Stimulated activated CD8-positive, alpha-beta memory T cell treated with anti-CD3 and anti-CD28 coated beads, Interleukin-4, amount 100 ng/mL, for 1 hour (primary cell): ENCODE measurements around the gene OR5AL1.
"Not testable (repeated sequence)": the region's sequence is repeated elsewhere in the genome, so short reads cannot be mapped to it uniquely, and the experiment has no call there.

ENCODE experiments used
- DNase-seq, 2 donors: peaks; one replicate each; pipeline ENCODE4 v3.0.0-alpha.2; 2020; ENCODE audit warnings: low read depth in 2 of 2, low spot score in 1 of 2

Gene OR5AL1

GRCh38 chr11:56412396-56412795 lies at the start of gene OR5AL1:
OR5AL1 (plus strand) TSS chr11:56412696.
- DNase-seq = no peak

- DNase-seq = no peak
Measured at GRCh38 chr11:56375324-56375723, 37.2 kb upstream of the OR5AL1 start, which contains the start of gene OR8U1. OR8U1 (plus strand) TSS chr11:56375624; CDS start chr11:56375624, 0 bp downstream.

DNA sequence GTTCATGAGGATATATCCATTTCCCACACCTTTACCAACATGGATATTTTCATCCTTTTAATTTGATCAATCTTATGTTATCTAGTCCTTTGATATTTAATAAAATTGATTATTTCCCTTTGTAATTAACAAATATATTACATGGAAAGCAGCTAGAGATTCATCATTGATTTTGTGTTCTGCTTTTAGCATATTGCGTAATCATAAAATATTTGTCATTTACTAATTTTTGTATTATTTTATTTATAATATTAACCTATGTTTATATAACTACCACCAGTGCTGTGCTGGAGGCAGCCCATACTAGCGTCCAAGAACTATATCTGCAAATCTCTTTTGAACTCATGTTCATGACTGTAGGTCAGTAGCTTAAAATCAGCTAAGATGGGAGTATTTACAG lies 32.4 kb upstream of the OR5AL1 start:
- no peak for DNase-seq

DNA sequence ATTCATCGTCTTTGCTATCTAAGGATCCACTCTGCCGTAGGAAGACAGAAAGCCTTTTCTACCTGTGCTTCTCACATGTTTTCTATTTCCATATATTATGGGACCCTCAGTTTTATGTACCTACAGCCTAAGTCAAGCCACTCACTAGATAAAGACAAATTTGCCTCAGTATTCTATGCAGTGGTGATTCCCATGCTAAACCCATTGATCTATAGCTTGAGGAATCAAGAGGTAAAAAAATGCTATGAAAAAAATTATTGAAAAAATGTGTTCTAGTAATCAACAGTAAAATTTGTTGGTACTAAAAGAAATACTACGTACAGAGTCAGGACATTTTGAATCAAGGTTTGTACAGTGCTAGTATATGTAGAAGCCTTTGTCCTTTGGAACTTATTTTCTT lies 18.1 kb upstream of the OR5AL1 start:
- DNase-seq = no peak

GRCh38 chr11:56396047-56396446 lies 16.4 kb upstream of the OR5AL1 start:
- no peak for DNase-seq

DNA sequence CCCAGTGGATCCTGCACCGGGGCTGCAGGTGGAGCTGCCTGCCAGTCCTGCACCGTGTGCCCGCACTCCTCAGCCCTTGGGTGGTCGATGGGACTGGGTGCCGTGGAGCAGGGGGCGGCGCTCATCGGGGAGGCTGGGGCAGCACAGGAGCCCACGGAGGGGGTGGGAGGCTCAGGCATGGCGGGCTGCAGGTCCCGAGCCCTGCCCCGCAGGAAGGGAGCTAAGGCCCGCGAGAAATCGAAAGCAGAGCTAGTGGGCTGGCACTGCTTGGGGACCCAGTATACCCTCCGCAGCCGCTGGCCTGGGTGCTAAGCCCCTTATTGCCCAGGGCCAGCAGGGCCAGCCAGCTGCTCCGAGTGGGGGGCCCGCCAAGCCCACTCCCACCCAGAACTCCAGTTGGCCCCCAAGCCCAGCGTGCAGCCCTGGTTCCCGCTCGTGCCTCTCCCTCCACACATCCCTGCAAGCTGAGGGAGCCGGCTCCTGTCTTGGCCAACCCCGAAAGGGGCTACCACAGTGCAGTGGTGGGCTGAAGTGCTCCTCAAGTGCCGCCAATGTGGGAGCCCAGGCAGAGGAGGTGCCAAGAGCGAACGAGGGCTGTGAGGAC lies 10.5 kb upstream of the OR5AL1 start:
- DNase-seq = not testable (repeated sequence)

- no peak for DNase-seq
Measured at GRCh38 chr11:56404393-56404792, 8.1 kb upstream of the OR5AL1 start.

DNA sequence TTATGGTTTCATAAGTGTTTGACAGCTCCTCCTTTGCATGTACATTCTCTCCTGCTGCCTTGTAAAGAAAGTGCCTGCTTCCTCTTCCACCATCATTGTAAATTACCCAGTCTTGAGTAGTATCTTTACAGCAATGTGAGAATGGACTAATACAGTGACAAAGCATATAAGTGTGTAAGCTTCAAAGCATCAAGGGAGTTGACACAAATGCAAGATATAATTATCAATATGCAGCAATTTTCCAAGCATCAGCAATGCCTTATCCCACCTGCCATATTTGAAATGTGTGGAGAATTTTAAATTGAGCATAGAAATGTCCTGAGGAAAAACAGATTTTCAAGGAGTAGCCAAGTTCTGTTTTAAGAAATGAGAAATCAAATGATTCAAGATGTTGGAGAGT lies 1.7 kb upstream of the OR5AL1 start:
- no peak for DNase-seq

- no peak for DNase-seq
Measured at GRCh38 chr11:56453521-56453920, 41.0 kb downstream of the OR5AL1 start.

DNA sequence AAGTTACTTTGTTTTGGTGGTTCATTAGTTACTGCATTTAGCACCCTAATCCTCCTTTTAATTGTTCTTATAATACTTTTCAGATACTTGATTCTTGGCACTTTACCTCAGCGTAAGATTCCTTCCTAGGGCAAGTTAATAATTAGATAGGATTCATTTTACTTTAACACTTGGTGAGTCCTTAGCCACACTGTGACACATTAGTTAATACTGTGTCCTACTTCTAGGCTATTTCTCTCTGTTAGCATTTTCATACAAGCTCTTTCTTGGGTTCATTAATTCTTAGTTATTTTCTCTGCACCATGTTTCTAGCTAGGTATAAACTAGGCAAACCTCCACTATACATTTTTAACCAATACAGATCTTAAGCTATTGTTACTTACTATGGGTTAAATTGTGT lies 44.6 kb downstream of the OR5AL1 start:
- DNase-seq = no peak
